KG1 (cell line): ENCODE measurements around the gene PYGB.
"Not testable (repeated sequence)": the region's sequence is repeated elsewhere in the genome, so short reads cannot be mapped to it uniquely, and the experiment has no call there.

Experiments
- DNase-seq: peaks from one replicate; lab custom pipeline; 2025; lab: John Stamatoyannopoulos, UW

The PYGB gene

GRCh38 chr20:25296094-25297093 is 48.5 kb downstream of the PYGB start:
- no peak for DNase-seq

GRCh38 chr20:25297141-25297905 is 49.4 kb downstream of the PYGB start:
- no peak for DNase-seq

- DNase-seq = no peak
These were observed 51.9 kb downstream of the PYGB start for GRCh38 chr20:25299806-25300205.

- DNase-seq = no peak
These were observed 52.7 kb downstream of the PYGB start for GRCh38 chr20:25300496-25301170.

GRCh38 chr20:25301357-25301920 is 53.6 kb downstream of the PYGB start:
- DNase-seq = no peak

- no peak for DNase-seq
These were observed 54.7 kb downstream of the PYGB start for GRCh38 chr20:25302596-25302995.

- no peak for DNase-seq
These were observed 55.6 kb downstream of the PYGB start for GRCh38 chr20:25303292-25304024.

- no peak for DNase-seq
These were observed 56.2 kb downstream of the PYGB start for GRCh38 chr20:25304025-25304549.

GRCh38 chr20:25306991-25307903 is 59.4 kb downstream of the PYGB start:
- no peak for DNase-seq

- DNase-seq = no peak
These were observed 60.2 kb downstream of the PYGB start for GRCh38 chr20:25308083-25308491.

- no peak for DNase-seq
These were observed 60.9 kb downstream of the PYGB start for GRCh38 chr20:25308671-25309394.

GRCh38 chr20:25309395-25310267 is 61.7 kb downstream of the PYGB start:
- DNase-seq = no peak

- DNase-seq = no peak
These were observed 62.5 kb downstream of the PYGB start for GRCh38 chr20:25310268-25310920.

- no peak for DNase-seq
These were observed 63.2 kb downstream of the PYGB start for GRCh38 chr20:25310921-25311728.

GRCh38 chr20:25312716-25313115 is 64.8 kb downstream of the PYGB start:
- not testable (repeated sequence) for DNase-seq

GRCh38 chr20:25313593-25313992 is 65.7 kb downstream of the PYGB start:
- no peak for DNase-seq
